Measurements from ENCODE around the gene AOC1.

Gene AOC1

DNA sequence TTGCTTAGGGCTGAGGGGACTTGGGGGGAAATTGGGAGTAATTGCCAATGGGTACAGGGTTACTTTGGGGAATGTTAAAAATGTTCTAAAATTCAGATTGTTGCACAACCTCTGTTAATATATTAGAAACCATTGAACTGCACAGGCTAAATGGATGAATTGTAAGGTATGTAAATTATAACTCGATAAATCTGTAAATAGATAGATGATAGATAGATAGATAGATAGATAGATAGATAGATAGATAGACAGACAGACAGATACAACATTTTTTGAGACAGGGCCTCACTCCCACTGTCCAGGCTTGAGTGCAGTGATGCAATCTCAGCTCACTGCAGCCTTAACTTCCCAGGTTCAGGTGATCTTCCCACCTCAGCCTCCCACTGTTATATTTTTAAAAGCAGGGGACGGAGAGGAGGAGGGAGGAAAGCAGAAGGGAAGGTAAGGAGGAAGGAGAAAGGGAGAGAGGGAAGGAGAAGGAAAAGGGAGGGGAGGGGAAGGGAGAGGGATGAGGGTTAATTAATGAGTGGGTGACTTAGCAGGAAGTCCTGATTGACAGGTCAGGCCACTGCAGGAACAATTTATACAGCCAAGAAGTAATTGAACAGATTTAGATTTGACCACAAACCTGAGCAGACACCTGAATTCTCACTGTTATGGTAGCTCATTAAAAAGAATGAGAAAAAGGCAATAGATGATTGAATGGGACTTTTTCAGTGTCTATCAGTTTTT is 38.7 kb downstream of the AOC1 start:
- peaks cover 10% of the 10 kb centered on the region for H3K9me3 Mint-ChIP-seq
- peaks cover 13% of the 10 kb centered on the region for H3K27me3 Mint-ChIP-seq
- H3K36me3 Mint-ChIP-seq (ENCODE audit: low read depth), result peaks cover 5% of the 10 kb centered on the region
- H3K4me1 Mint-ChIP-seq, result no peaks in the 10 kb centered on the region
- no peak overlapping the region for H3K27ac Mint-ChIP-seq
- DNase-seq, result no peak
- no peak overlapping the region for H3K4me3 Mint-ChIP-seq
- ATAC-seq, result no peak

- H3K4me3 Mint-ChIP-seq, result no peak overlapping the region
- peaks cover 19% of the 10 kb centered on the region for H3K27me3 Mint-ChIP-seq
- no peaks in the 10 kb centered on the region for H3K4me1 Mint-ChIP-seq
- no peak for DNase-seq
- H3K27ac Mint-ChIP-seq, result no peak overlapping the region
- no peak for ATAC-seq
- peaks cover 10% of the 10 kb centered on the region for H3K9me3 Mint-ChIP-seq
- peaks cover 5% of the 10 kb centered on the region for H3K36me3 Mint-ChIP-seq (ENCODE audit: low read depth)
These were observed 39.4 kb downstream of the AOC1 start for GRCh38 chr7:150891740-150892139.

DNA sequence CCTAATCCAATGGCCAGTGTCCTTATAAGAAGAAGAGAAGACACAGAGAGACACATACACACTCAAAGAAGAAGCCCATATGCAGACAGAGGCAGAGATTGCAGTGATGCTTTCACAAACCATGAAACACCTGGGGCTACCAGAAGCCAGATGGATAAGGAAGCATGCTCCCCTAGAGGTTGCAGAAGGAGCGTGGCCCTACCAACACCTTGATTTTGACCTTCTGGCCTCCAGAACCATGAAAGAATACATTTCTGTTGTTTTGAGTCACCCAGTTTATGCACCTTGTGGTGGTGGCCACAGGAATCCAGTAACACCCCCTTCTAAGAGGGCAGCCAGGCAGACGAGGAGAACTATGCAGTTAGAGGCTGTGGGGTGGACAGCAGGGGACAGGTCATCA is 43.5 kb downstream of the AOC1 start:
- DNase-seq, result no peak
- peaks cover 5% of the 10 kb centered on the region for H3K36me3 Mint-ChIP-seq (ENCODE audit: low read depth)
- no peak for ATAC-seq
- H3K27me3 Mint-ChIP-seq, result peaks cover 45% of the 10 kb centered on the region
- H3K4me3 Mint-ChIP-seq, result no peak overlapping the region
- no peak overlapping the region for H3K27ac Mint-ChIP-seq
- peaks cover 18% of the 10 kb centered on the region for H3K4me1 Mint-ChIP-seq
- H3K9me3 Mint-ChIP-seq, result peaks cover 6% of the 10 kb centered on the region

DNA sequence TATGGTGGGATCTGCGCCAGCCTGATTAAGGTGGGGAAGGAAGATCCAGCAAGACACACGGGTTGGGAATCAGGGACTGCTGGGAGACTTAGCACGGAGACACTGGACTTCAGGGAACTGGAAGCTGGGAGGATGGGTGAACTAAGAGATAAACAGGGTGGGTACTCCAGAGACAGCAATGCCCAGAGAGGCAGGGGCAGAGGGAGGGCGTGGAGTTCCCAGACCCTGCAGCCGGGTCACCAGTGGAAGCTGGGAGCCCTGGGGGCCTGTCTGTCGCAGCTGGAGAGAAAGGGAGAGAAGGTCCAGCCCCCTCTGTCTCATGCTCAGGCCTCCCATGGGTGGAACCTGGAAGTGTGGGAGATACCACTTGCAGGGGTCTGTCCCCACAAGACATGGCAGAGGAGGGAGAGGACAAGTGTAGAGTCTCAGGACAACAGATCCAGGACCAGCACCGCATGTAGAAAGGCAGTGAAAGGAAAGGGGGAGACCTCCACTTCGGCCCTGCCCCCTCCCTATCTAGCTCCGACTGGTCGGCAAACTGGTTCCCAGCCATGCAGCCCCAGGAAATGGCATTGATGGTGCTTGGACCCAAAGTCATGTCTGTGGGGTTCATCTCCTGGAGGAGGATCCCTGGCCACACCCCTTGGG is 44.4 kb downstream of the AOC1 start:
- H3K4me3 Mint-ChIP-seq, result no peak overlapping the region
- H3K27me3 Mint-ChIP-seq, result peaks cover 54% of the 10 kb centered on the region
- peaks cover 5% of the 10 kb centered on the region for H3K36me3 Mint-ChIP-seq (ENCODE audit: low read depth)
- DNase-seq (no peak), ATAC-seq (no peak)
- H3K9me3 Mint-ChIP-seq, result peaks cover 6% of the 10 kb centered on the region
- no peak overlapping the region for H3K27ac Mint-ChIP-seq
- peaks cover 18% of the 10 kb centered on the region for H3K4me1 Mint-ChIP-seq

GRCh38 chr7:150897502-150898474 is 45.5 kb downstream of the AOC1 start:
- Mint-ChIP-seq H3K4me1 (peaks cover 18% of the 10 kb centered on the region), H3K9me3 (peaks cover 6% of the 10 kb centered on the region), H3K4me3 (no peak overlapping the region), H3K27ac (peak overlapping the region; percentile 76), H3K27me3 (peaks cover 63% of the 10 kb centered on the region), H3K36me3 (ENCODE audit: low read depth) (peaks cover 5% of the 10 kb centered on the region)
- ATAC-seq (peak; percentile 92), DNase-seq (peak; percentile 53)

GRCh38 chr7:150898475-150899011 is 46.2 kb downstream of the AOC1 start:
- peak overlapping the region; percentile 76 for H3K27ac Mint-ChIP-seq
- peaks cover 19% of the 10 kb centered on the region for H3K4me1 Mint-ChIP-seq
- peaks cover 5% of the 10 kb centered on the region for H3K36me3 Mint-ChIP-seq (ENCODE audit: low read depth)
- H3K27me3 Mint-ChIP-seq, result peaks cover 67% of the 10 kb centered on the region
- peaks cover 6% of the 10 kb centered on the region for H3K9me3 Mint-ChIP-seq
- no peak overlapping the region for H3K4me3 Mint-ChIP-seq
- ATAC-seq (peak; percentile 64), DNase-seq (peak; percentile 79)

DNA sequence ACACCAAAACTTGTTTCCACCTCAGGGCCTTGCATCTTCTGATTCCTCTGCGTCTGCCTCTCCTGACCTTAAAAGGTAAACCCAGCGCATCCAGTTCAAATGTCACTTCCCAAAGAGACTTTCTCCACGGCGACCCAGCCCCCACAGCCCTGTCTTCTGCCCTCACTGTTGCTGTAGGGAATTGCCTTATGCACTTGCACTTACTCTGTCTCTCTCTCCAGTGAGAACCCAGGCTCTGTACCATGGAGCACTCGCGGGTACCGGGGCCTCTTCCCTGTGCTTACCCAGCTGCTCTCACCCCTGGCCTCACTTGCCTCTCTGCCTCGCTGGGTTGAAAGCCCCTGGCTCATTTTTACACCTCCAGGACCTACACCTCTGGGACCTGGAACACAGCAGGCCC is 48.4 kb downstream of the AOC1 start:
- Mint-ChIP-seq H3K27me3 (peaks cover 66% of the 10 kb centered on the region), H3K36me3 (ENCODE audit: low read depth) (no peaks in the 10 kb centered on the region), H3K4me3 (no peak overlapping the region), H3K27ac (no peak overlapping the region), H3K9me3 (no peaks in the 10 kb centered on the region), H3K4me1 (peaks cover 22% of the 10 kb centered on the region)
- no peak for DNase-seq
- no peak for ATAC-seq

DNA sequence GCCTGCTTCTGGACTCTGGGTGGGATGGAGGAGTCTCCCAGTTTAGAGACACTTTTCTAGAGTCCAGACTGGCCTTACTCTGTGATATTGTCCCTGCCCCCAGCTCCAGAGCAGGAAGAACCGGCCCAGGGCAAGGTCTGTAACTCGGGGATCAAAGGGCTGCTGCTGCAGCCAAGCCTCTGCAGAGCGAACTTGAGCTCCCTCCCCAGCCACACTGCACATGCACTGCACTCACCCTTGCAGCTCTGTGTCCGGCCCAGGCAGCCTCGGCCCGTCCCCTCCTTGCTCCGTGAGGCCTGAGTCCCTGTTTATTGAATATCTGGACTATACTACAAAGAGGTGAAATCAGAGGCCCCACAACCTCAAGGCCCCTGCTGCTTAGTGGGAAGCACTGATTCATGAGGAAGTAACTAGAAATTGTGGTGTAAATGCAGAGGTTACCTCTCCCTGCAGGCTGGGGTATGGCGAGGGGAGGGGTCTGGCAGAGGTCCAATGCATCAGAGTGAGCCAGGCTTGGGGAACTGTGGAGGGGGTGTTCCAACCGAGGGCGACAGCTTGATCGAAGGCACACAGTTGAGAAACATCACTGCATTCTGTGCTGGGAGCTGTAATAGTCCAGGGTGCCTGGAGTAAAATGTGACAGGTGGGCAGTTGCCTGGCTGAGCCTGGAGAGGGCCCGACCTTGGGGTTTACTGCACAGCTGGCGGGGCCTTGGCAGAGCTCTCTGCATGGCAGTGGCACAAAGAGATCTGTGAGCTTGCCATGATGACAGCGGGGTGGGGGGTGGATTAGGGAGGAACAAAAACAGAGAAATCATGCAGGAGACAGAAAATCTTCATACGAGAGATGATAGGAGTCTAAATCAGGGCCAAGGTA is 49.1 kb downstream of the AOC1 start:
- DNase-seq, result no peak
- ATAC-seq, result no peak
- no peaks in the 10 kb centered on the region for H3K36me3 Mint-ChIP-seq (ENCODE audit: low read depth)
- H3K9me3 Mint-ChIP-seq, result no peaks in the 10 kb centered on the region
- H3K27me3 Mint-ChIP-seq, result peaks cover 63% of the 10 kb centered on the region
- H3K27ac Mint-ChIP-seq, result no peak overlapping the region
- no peak overlapping the region for H3K4me3 Mint-ChIP-seq
- H3K4me1 Mint-ChIP-seq, result peaks cover 22% of the 10 kb centered on the region

GRCh38 chr7:150902078-150903033 is 50.0 kb downstream of the AOC1 start:
- H3K27me3 Mint-ChIP-seq, result peaks cover 61% of the 10 kb centered on the region
- DNase-seq, result no peak
- peaks cover 19% of the 10 kb centered on the region for H3K4me1 Mint-ChIP-seq
- H3K4me3 Mint-ChIP-seq, result no peak overlapping the region
- H3K9me3 Mint-ChIP-seq, result no peaks in the 10 kb centered on the region
- no peak overlapping the region for H3K27ac Mint-ChIP-seq
- no peak for ATAC-seq
- no peaks in the 10 kb centered on the region for H3K36me3 Mint-ChIP-seq (ENCODE audit: low read depth)

DNA sequence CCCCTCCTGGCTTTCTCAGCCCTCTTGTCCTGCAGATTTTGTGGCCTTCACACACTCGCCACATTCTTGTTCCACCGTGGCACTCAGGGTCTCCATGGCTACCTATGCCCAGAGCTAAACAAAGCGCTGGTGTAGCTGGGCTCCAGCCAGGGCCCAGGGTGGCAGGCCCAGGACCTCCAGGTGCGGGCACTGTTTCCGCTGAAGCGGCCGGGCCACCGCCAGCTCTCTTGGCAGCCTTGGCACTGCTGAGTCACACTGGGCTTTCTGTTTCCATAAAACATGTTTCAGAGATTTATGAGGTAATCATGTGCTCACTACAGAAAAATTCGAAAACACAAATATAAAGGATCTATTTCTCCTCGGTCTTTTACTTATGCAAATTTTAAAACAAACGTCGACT is 51.3 kb downstream of the AOC1 start:
- Mint-ChIP-seq H3K36me3 (ENCODE audit: low read depth) (no peaks in the 10 kb centered on the region), H3K4me3 (no peak overlapping the region), H3K27me3 (peaks cover 53% of the 10 kb centered on the region), H3K9me3 (no peaks in the 10 kb centered on the region), H3K4me1 (peaks cover 6% of the 10 kb centered on the region), H3K27ac (no peak overlapping the region)
- no peak for DNase-seq
- peak; percentile 36 for ATAC-seq

GRCh38 chr7:150904011-150904909 is 51.9 kb downstream of the AOC1 start:
- Mint-ChIP-seq H3K36me3 (ENCODE audit: low read depth) (no peaks in the 10 kb centered on the region), H3K9me3 (no peaks in the 10 kb centered on the region), H3K27ac (no peak overlapping the region), H3K27me3 (peaks cover 51% of the 10 kb centered on the region), H3K4me1 (peaks cover 7% of the 10 kb centered on the region), H3K4me3 (no peak overlapping the region)
- no peak for ATAC-seq
- no peak for DNase-seq

DNA sequence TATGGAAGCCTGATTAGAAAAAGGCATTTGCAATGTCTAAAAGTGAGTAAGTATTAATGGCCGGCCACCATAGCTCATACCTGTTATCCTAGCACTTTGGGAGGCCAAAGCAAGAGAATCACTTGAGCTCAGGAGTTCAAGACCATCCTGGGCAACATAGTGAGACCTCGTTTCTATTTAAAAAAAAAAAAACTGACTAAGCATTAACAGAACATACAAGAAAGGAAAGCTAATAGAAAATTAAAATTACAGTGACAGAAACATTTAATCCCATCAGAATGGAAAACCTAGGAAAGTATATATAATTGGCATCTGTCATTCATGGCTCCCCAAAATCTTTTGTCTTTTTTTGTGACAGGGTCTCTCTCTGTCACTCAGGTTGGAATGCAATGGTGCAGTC is 55.9 kb downstream of the AOC1 start:
- H3K27ac Mint-ChIP-seq, result no peak overlapping the region
- H3K36me3 Mint-ChIP-seq (ENCODE audit: low read depth), result no peaks in the 10 kb centered on the region
- H3K9me3 Mint-ChIP-seq, result no peaks in the 10 kb centered on the region
- DNase-seq (no peak), ATAC-seq (no peak)
- H3K4me3 Mint-ChIP-seq, result no peak overlapping the region
- H3K27me3 Mint-ChIP-seq, result peaks cover 33% of the 10 kb centered on the region
- H3K4me1 Mint-ChIP-seq, result peaks cover 10% of the 10 kb centered on the region
